HG03457 (cell line): ENCODE measurements around the gene AOC2.
"Not testable (repeated sequence)": the region's sequence is repeated elsewhere in the genome, so short reads cannot be mapped to it uniquely, and the experiment has no call there.

Source experiments
- ATAC-seq: cut with Tn5 transposase; IDR thresholded peaks from one replicate; pipeline ENCODE4 v1.9.1; 2021; ENCODE audit warnings: moderate number of reproducible peaks; ENCODE audit not compliant: unreplicated experiment

The AOC2 gene

GRCh38 chr17:42879596-42879985, 35.2 kb downstream of the AOC2 start:
- ATAC-seq: no peak

GRCh38 chr17:42880776-42881310, 36.5 kb downstream of the AOC2 start:
- no peak for ATAC-seq

GRCh38 chr17:42881706-42882105, 37.3 kb downstream of the AOC2 start:
- not testable (repeated sequence) for ATAC-seq

- no peak for ATAC-seq
Measured at GRCh38 chr17:42882166-42882565, 37.8 kb downstream of the AOC2 start.

- no peak for ATAC-seq
Measured at GRCh38 chr17:42883802-42884558, 39.6 kb downstream of the AOC2 start.

- ATAC-seq: not testable (repeated sequence)
Measured at GRCh38 chr17:42885806-42886205, 41.4 kb downstream of the AOC2 start.

GRCh38 chr17:42886283-42887176, 42.1 kb downstream of the AOC2 start:
- no peak for ATAC-seq

GRCh38 chr17:42889809-42890208, 45.4 kb downstream of the AOC2 start:
- no peak for ATAC-seq

- no peak for ATAC-seq
Measured at GRCh38 chr17:42891539-42892152, 47.3 kb downstream of the AOC2 start.

GRCh38 chr17:42893359-42893758, 49.0 kb downstream of the AOC2 start:
- ATAC-seq: no peak

- no peak for ATAC-seq
Measured at GRCh38 chr17:42894283-42895184, 50.2 kb downstream of the AOC2 start.

GRCh38 chr17:42895185-42895555, 50.8 kb downstream of the AOC2 start:
- no peak for ATAC-seq

- ATAC-seq: no peak
Measured at GRCh38 chr17:42898147-42898811, 53.9 kb downstream of the AOC2 start.

- ATAC-seq: not testable (repeated sequence)
Measured at GRCh38 chr17:42899981-42900380, 55.6 kb downstream of the AOC2 start.
